Cardiac muscle cell (in vitro differentiated cells and primary cell): ENCODE measurements around the gene MC2R. TPM values are rescaled to one million over a fixed set of nuclear protein-coding genes. Genes with fewer than 3 reads are reported as not detected.

Source experiments
- DNase-seq, 2 donors: peaks; one replicate each; pipeline versions ENCODE4 v3.0.0 to v3.0.0-alpha.2; 2010 to 2017; ENCODE audit warnings: low read depth in 1 of 2, low spot score in 1 of 2
- H3K27ac ChIP-seq: fragments of 200-600 bp; sonication (generic); 2 replicates; pipeline ENCODE4 v1.5.1; 2016
- H3K27me3 ChIP-seq: fragments of 200-600 bp; sonication (generic); 2 replicates; pipeline ENCODE4 v1.6.0; 2016; ENCODE audit warnings: control low read depth
- H3K36me3 ChIP-seq: fragments of 200-600 bp; sonication (generic); 2 replicates; pipeline ENCODE4 v1.5.1; 2016; ENCODE audit warnings: control low read depth
- H3K4me1 ChIP-seq: fragments of 200-600 bp; sonication (generic); 2 replicates; pipeline ENCODE4 v1.8.1; 2017; ENCODE audit warnings: low read depth, mild to moderate bottlenecking, mixed run types
- H3K4me3 ChIP-seq: fragments of 200-600 bp; sonication (generic); 2 replicates; pipeline ENCODE4 v1.5.1; 2016; ENCODE audit warnings: mild to moderate bottlenecking
- H3K9me3 ChIP-seq: fragments of 200-600 bp; sonication (generic); 2 replicates; pipeline ENCODE4 v1.5.1; 2017; ENCODE audit warnings: low read depth, mild to moderate bottlenecking, control low read depth
- CTCF ChIP-seq: IDR thresholded peaks from 2 replicates; pipeline ENCODE4 v1.5.1; 2012; ENCODE audit warnings: low read depth, mild to moderate bottlenecking, low read length
- polyA plus RNA-seq: library from polyadenylated mRNA; unstranded; fragments of >200 nt; fragmentation: Nextera tagmentation; extraction: Ambion mirVana; gene quantifications from 2 replicates; pipeline ENCODE4 v1.2.1, GENCODE V29; 2016
- total RNA-seq: library from RNA; depleted of rRNA; stranded (reverse); fragments of >200 nt; gene quantifications from 2 replicates; pipeline ENCODE4 v1.2.3, GENCODE V29; 2016

MC2R gene
- total and polyA plus RNA-seq, 2 experiments from 2014 or later: not detected

- H3K27ac ChIP-seq: no peak overlapping the region
- no peaks in the 10 kb centered on the region for H3K27me3 ChIP-seq
- H3K36me3 ChIP-seq: no peaks in the 10 kb centered on the region
- H3K4me1 ChIP-seq: no peaks in the 10 kb centered on the region
- DNase-seq: no peak
- no peak for TF ChIP-seq CTCF
- no peaks in the 10 kb centered on the region for H3K9me3 ChIP-seq
- H3K4me3 ChIP-seq: no peak overlapping the region
These were observed 19.8 kb downstream of the MC2R start for GRCh38 chr18:13895505-13896033.

GRCh38 chr18:13894531-13894930 lies 20.8 kb downstream of the MC2R start:
- H3K4me1 ChIP-seq: no peaks in the 10 kb centered on the region
- no peaks in the 10 kb centered on the region for H3K27me3 ChIP-seq
- no peaks in the 10 kb centered on the region for H3K36me3 ChIP-seq
- no peak overlapping the region for H3K27ac ChIP-seq
- H3K4me3 ChIP-seq: no peak overlapping the region
- DNase-seq: no peak
- no peak for TF ChIP-seq CTCF
- no peaks in the 10 kb centered on the region for H3K9me3 ChIP-seq

DNA sequence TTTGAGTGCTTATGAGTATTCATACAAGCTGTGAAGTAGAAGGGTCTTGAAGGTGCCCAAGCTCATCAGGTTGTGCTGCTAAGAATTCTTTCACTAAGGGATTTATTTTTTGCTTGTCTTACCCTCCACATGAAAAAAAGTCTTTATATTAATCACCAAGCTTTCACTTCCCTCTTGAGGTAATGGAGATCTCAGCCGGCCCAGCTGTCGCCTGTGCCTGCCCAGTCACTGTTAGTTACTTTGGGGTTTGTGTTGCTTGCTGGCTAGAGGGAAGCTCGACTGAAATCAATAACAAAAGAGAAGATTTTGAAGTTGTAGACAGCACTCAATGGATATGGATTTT lies 21.9 kb downstream of the MC2R start:
- no peaks in the 10 kb centered on the region for H3K36me3 ChIP-seq
- TF ChIP-seq CTCF: no peak
- no peak overlapping the region for H3K27ac ChIP-seq
- no peaks in the 10 kb centered on the region for H3K27me3 ChIP-seq
- no peaks in the 10 kb centered on the region for H3K9me3 ChIP-seq
- no peak overlapping the region for H3K4me3 ChIP-seq
- H3K4me1 ChIP-seq: no peaks in the 10 kb centered on the region
- DNase-seq: no peak

GRCh38 chr18:13892098-13892497 lies 23.2 kb downstream of the MC2R start:
- no peaks in the 10 kb centered on the region for H3K9me3 ChIP-seq
- H3K27me3 ChIP-seq: no peaks in the 10 kb centered on the region
- H3K27ac ChIP-seq: no peak overlapping the region
- H3K36me3 ChIP-seq: no peaks in the 10 kb centered on the region
- no peak for DNase-seq
- no peaks in the 10 kb centered on the region for H3K4me1 ChIP-seq
- H3K4me3 ChIP-seq: no peak overlapping the region
- no peak for TF ChIP-seq CTCF

DNA sequence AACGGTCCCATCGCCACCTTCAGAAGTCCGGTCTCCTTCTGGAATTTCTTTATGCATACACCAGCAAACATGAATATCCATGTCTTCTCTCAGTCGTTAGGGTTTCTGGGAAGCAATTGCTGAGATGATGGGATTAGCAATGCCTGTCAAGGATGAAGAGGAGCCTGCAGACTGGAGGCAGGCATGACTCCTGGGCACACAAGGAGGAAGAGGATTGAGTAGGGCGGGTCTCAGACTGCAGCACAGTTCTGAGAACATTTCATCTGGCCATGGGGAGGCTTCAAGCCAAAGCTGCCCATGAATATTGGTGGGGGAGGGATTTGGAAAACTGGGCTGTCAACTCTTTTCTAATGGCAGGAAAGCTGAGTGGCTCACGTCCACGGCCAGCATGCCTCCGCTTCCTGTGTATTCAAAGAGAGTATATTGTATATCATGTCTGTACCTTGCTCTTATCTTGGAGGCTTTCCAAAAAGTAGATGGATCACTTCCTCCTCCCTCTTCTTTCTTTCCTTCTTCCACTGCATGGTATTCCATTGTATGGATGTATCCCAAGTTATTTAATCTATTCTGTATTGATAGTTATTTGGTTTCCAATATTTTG lies 24.5 kb downstream of the MC2R start:
- H3K27me3 ChIP-seq: no peaks in the 10 kb centered on the region
- no peak overlapping the region for H3K4me3 ChIP-seq
- no peak for DNase-seq
- no peaks in the 10 kb centered on the region for H3K9me3 ChIP-seq
- no peaks in the 10 kb centered on the region for H3K4me1 ChIP-seq
- no peak for TF ChIP-seq CTCF
- H3K27ac ChIP-seq: no peak overlapping the region
- no peaks in the 10 kb centered on the region for H3K36me3 ChIP-seq

GRCh38 chr18:13889671-13890070 lies 25.7 kb downstream of the MC2R start:
- H3K27me3 ChIP-seq: no peaks in the 10 kb centered on the region
- H3K4me1 ChIP-seq: no peaks in the 10 kb centered on the region
- no peak overlapping the region for H3K27ac ChIP-seq
- no peaks in the 10 kb centered on the region for H3K36me3 ChIP-seq
- H3K4me3 ChIP-seq: no peak overlapping the region
- TF ChIP-seq CTCF: no peak
- no peaks in the 10 kb centered on the region for H3K9me3 ChIP-seq
- DNase-seq: no peak
